Ureter (tissue), 1 donor: Measurements from ENCODE around the gene CLNS1A. TPM values are rescaled to one million over a fixed set of nuclear protein-coding genes. Genes with fewer than 3 reads are reported as not detected.
A peak's percentile ranks its signal among the peaks of the same experiment; 100 is the strongest.
"Not testable (repeated sequence)": the region's sequence is repeated elsewhere in the genome, so short reads cannot be mapped to it uniquely, and the experiment has no call there.

Source experiments
- DNase-seq: peaks from one replicate; pipeline ENCODE4 v3.0.0-alpha.2; 2020; ENCODE audit warnings: low spot score
- total RNA-seq: library from RNA; stranded (reverse); gene quantifications from one replicate; pipeline ENCODE4 v1.2.4, GENCODE V29; 2023
- donor health status: DM: yes; HTN: yes; CAD: no.

The CLNS1A gene, protein sequence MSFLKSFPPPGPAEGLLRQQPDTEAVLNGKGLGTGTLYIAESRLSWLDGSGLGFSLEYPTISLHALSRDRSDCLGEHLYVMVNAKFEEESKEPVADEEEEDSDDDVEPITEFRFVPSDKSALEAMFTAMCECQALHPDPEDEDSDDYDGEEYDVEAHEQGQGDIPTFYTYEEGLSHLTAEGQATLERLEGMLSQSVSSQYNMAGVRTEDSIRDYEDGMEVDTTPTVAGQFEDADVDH
- total RNA-seq, result 108 TPM

GRCh38 chr11:77637345-77638165 is at the start of gene CLNS1A:
CLNS1A (minus strand) TSS chr11:77637794; CDS start chr11:77637714, 80 bp downstream.
- peak; percentile 86 for DNase-seq

GRCh38 chr11:77687088-77687487 is 49.5 kb upstream of the CLNS1A start:
- DNase-seq, result no peak

GRCh38 chr11:77677138-77677537 is 39.5 kb upstream of the CLNS1A start:
- DNase-seq, result no peak

DNA sequence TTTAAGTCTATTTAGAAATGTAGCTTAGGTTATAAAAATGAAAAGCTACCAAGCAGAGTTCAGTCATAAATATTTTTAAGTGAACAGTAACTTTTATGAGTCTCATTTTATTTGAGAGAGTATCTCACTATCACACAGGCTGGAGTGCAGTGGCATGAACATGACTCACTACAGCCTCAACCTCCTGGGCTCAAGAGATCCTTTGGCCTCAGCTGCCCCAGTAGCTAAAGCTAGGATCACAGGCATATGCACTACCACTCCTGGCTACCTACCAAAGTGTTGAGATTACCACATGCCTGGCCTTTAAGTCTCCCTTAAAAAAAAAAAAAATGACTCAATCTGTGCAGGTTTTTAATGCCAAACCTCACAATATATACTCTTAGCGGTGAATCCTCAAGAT is 34.7 kb upstream of the CLNS1A start:
- DNase-seq, result no peak

GRCh38 chr11:77669848-77670511 is 32.4 kb upstream of the CLNS1A start:
- DNase-seq, result no peak

GRCh38 chr11:77668760-77669159 is 31.2 kb upstream of the CLNS1A start:
- no peak for DNase-seq

GRCh38 chr11:77665240-77665965 is 27.8 kb upstream of the CLNS1A start:
- no peak for DNase-seq

- no peak for DNase-seq
These were observed 24.1 kb upstream of the CLNS1A start for GRCh38 chr11:77661670-77662069.

- DNase-seq, result no peak
These were observed 23.4 kb upstream of the CLNS1A start for GRCh38 chr11:77660947-77661346.

DNA sequence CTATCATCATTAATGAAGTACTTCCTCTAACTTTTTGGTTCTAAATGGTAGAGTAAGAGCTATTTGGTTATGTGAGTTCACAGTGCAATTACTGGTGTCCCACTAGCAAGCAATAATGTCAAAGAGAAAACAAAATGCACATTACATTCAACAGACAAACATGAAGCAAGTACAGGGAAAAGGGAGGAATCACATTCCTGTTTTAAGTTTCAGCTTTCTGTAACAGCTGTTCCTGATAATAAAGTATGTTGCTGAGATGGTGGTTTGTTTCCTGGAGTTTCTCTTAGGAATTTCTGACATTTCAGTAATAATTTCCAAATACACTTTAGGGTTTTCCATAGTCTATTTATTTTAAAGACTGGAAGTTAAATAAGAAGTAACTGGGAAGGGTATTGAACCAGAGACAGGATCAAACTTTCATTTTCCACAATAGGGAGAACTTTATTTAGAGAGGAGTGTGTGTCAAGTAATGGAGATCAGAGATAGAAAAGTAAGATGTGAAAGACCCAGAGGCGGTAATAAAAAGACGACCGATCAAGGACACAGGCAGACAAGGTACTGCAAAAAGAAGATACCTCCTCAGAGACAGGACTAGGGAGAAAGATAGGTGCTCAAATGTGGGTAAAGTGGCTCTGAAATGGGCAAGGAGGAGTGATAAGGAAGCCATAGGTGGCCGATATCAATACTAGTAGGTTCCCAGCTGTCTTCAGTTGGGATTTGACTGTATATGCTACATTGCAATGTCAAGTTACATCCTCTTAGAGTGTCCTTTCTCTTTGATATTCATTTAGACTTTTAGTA is 20.8 kb upstream of the CLNS1A start:
- DNase-seq, result no peak

GRCh38 chr11:77656362-77656761 is 18.8 kb upstream of the CLNS1A start:
- no peak for DNase-seq

DNA sequence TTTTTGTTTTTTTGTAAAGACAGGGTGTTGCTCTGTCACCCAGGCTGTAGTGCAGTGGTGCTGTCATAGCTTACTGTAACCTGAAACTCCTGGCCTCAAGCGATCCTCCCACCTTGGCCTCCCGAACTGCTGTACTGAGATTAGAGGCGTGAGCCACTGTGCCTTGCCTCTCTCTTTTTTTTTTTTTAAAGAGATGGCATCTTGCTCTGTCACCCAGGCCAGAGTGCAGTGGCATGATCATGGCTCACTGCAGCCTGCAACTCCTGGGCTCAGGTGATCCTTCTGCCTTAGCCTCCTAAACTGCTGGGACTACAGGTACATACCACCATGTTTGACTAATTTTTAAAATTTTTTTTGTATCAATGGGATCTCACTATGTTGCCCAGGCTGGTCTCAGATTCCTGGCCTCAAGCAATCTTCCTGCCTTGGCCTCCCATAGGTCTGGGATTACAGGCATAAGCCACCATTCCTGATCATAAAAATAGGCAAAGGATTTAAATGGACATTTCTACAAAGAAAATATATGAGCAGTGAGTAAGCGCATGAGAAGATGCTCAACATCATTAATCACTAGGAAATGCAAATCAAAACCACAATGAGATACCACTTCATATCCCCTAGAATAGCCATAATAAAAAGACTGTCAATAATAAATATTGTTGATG is 17.3 kb upstream of the CLNS1A start:
- DNase-seq, result no peak

DNA sequence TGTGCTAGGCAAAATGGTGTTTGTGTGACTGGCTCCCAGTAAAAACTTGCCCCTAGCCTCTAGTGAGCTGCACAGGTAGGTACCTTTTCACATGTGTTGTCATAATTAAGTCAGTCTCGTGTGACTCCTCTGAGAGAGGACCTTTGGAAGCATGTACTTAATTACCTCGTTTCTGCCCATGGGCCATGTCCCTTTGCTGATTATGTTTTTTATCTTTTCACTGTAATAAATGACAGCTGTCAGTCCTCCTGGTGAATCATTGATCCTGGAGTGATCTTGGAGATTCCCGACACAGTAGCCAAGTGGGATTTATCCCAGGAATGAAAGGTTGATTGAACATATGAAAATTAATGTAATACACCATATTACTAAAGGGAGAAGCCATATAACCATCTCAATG is 12.5 kb upstream of the CLNS1A start:
- no peak for DNase-seq

DNA sequence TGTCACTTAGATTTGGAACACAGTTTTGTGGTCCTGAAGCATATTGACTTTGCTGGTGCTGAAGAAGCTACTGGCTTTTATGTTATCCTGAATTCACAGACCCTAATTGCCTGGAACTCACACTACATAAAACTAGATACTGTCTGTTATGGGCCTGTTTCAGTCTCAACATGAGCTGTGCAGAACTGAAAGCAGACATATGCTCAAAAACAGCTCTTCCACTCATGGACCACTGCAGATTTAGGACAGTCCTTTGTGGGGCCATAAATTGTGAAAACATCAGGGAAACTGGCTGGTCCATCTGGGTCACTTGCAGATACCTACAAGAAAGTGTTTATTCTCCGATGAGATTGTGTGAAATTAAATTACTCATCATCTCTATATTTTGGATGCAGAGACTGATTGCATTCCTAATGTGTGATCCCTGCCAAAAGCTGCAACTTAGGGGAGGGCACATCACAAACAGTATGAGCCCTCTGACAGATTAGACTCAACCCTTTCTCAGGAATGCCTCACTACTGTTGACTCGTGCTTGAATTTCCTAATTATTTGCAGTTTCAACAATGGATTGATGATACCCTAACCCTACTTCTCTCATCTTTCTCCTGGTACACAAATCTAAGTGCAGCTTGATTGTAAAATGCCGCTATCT is 10.2 kb upstream of the CLNS1A start:
- no peak for DNase-seq

GRCh38 chr11:77644887-77645286 is 7.3 kb upstream of the CLNS1A start:
- no peak for DNase-seq

GRCh38 chr11:77642228-77642627 is 4.6 kb upstream of the CLNS1A start:
- no peak for DNase-seq

GRCh38 chr11:77636731-77637344 is 756 bp downstream of the CLNS1A start:
- no peak for DNase-seq

DNA sequence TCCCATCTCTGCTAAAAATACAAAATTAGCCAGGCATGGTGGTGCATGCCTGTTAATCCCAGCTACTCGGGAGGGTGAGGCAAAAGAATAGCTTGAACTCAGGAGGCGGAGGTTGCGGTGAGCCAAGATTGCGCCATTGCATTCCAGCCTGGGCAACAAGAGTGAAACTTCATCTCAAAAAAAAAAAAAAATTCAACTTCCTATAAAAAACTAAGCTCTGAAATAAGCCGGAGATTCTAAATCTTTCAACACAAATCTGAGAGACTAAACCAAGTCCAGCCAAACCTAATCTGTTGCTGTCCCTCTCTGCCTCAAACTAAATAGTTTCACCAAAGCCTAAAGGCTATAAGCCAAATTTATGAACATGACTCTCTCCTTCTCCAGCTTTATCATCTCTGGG is 3.7 kb downstream of the CLNS1A start:
- not testable (repeated sequence) for DNase-seq

GRCh38 chr11:77630157-77630710 is 7.4 kb downstream of the CLNS1A start:
- no peak for DNase-seq
